GM19025 (cell line): ENCODE results near the gene ARHGAP10.

Experiments
- ATAC-seq: cut with Tn5 transposase; IDR thresholded peaks from one replicate; pipeline ENCODE4 v1.9.1; 2021; ENCODE audit warnings: mild to moderate bottlenecking, low read depth, moderate library complexity; ENCODE audit not compliant: unreplicated experiment

Gene ARHGAP10

GRCh38 chr4:147941373-147941772 is 209.5 kb downstream of the ARHGAP10 start:
- ATAC-seq = no peak

DNA sequence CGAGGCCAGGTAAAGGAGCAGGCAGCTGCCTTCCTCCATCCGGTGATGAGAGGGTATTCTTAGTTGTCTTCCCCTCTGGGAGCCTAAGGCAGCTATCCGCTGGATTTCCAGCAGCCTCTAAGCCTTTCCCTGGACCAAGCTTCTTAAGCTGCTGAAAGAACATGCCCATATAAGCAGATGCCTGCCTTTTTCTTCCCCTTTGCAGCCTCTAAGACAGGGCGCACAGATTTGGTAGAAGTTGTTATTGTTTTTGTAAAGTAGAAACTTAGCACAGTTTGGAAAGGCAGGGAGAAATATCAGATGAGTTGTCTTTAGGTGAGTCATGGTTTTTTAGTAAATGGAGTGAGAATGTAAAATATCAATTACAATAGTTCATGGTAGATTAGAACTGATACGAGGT is 210.8 kb downstream of the ARHGAP10 start:
- peak; percentile 25 for ATAC-seq

- ATAC-seq = peak; percentile 96
Measured at GRCh38 chr4:147943159-147943638, 211.3 kb downstream of the ARHGAP10 start.

GRCh38 chr4:147944249-147944648 is 212.4 kb downstream of the ARHGAP10 start:
- ATAC-seq = no peak

GRCh38 chr4:147944670-147945260 is 212.9 kb downstream of the ARHGAP10 start:
- no peak for ATAC-seq

- no peak for ATAC-seq
Measured at GRCh38 chr4:147948336-147948735, 216.4 kb downstream of the ARHGAP10 start.

- no peak for ATAC-seq
Measured at GRCh38 chr4:147950261-147950660, 218.4 kb downstream of the ARHGAP10 start.

DNA sequence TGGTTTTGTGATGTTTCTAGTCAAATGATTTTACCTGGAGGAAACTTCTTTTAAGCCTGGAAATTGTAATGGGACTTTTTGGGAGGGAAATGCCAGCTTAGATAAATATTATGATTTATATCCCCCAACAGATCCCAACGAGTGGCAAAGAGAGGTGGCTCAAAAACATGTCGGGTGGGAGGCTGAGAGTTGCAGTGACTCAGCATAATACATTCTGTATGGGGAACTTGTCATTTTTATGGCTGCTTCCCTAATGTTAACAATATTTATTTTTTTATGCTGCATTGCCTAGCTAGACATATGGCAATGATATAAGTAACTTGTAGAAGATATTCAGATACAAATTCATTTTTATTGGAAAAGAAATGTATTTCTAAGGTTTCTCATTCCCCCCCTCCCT is 219.0 kb downstream of the ARHGAP10 start:
- ATAC-seq = no peak

DNA sequence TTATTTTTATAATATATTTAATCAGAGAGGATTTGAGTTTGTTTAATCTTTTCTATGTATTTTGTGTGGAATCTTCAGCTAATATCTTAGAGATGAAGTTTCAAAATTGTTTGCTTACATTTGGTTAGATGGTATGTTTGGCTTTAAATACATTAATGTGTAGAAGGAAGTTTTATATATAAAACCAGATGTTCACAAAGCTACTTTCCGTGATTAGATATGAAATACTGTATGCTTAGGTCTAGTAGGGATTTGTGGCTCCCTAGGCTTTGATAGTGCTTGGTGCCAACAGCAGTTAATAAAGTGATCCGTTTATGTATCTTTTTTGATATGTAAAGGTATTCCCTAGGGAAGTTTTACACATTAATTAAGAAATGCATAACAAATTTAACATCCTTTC is 223.0 kb downstream of the ARHGAP10 start:
- no peak for ATAC-seq

- ATAC-seq = no peak
Measured at GRCh38 chr4:147955827-147956558, 224.1 kb downstream of the ARHGAP10 start.

GRCh38 chr4:147957446-147957845 is 225.6 kb downstream of the ARHGAP10 start:
- no peak for ATAC-seq

DNA sequence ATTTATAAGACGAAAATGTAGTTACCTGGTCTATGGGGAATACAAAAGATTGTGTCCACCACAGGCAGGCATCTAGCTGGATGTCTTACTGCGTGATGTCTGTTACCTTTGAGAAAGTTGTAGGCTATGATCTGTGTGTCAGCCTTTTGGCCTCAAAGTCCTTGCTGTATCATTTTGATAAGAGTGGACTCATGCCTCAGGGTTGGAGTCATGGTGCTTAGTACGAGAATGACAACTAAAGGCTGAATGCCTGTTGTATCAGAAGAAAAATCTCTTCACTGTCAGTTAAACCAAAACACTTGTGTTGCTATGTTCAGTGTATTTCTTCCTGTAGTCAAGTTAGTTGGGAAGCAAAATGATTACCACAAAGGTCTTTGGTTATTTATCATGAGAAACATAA is 226.2 kb downstream of the ARHGAP10 start:
- no peak for ATAC-seq

DNA sequence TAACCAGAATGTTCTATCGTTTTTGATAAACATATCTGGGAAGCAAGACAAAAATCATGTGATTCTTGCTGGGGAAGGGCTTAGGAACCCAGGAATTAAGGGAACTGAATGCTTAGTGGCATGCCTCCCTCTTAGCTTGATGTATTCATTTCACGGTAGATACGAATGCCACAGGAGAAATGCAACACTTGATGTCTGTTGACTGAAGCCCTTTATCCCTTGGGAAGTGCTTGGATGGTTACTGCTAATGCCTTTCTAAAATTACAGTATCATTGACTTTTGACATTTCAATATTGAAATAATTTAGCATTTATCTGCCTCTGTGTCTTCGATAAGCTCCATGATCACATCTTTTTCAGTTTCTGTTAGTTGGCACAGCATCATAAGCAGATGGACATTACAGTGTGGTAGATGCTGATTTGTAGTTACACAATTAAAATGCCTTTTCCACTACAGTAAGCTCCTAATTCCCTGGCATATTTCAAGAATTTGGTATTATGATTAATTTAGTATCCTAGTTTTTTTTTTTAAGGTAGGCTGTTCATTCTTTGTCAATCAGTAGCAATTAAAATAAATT is 226.7 kb downstream of the ARHGAP10 start:
- ATAC-seq = no peak

DNA sequence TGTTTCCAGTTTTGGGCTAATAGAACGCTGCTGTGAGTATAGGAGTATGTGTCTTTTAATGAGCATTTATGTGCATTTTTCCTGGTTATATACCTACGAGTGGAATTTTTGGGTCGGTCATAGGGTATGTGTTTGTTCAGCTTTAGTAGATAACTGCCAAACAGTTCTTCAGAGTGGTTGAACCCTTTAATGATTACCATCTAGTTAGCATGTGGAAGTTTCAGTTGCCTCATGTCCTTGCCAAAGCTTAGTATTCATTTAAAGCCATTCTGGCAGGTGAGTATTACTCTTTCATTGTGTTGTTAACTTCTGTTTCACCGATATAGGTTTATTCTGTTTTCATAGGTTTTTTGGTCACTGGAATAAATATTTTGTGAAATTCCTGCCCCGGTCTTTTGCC is 229.1 kb downstream of the ARHGAP10 start:
- peak; percentile 90 for ATAC-seq

- no peak for ATAC-seq
Measured at GRCh38 chr4:147963839-147964238, 232.0 kb downstream of the ARHGAP10 start.

DNA sequence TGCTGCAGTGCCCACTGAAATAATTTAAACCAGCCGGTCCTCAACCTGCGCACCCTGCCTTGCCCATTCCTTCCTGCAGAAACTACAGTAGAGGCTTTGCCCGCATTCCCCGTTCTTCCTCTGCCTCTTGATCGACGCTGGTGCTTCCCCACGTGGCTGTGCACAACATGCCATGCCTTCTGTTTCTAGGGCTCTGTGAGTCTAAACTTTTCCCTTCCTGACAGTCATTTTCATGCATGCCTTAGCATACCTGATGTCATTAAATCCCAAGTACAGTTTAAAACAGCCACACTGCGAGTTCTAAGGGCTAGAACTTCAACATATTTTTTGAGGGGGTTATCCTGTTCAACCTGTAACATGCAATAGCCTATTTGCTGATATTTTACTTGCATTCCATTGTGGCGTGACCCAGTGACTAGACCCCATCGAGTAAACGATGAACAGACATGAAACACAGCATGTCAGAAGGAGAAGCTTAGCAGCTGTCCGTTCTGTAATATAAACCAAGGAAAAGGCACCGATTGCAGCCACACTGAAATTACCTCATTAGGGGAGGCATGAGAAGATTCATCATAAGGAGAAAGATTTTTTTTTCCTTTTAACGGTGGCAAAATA is 232.5 kb downstream of the ARHGAP10 start:
- no peak for ATAC-seq

- ATAC-seq = no peak
Measured at GRCh38 chr4:147965056-147965455, 233.2 kb downstream of the ARHGAP10 start.

GRCh38 chr4:147965873-147966272 is 234.0 kb downstream of the ARHGAP10 start:
- no peak for ATAC-seq

- ATAC-seq = no peak
Measured at GRCh38 chr4:147968641-147969040, 236.8 kb downstream of the ARHGAP10 start.

GRCh38 chr4:147969573-147970385 is 237.9 kb downstream of the ARHGAP10 start:
- peak; percentile 63 for ATAC-seq

- no peak for ATAC-seq
Measured at GRCh38 chr4:147971116-147971515, 239.2 kb downstream of the ARHGAP10 start.
